Mucosa of descending colon (tissue), 3 donors: Measurements from ENCODE around the gene KCTD16. TPM values are rescaled to one million over a fixed set of nuclear protein-coding genes. Genes with fewer than 3 reads are reported as not detected.

Experiments used
- ATAC-seq: fragments of 200-7000 bp; cut with Tn5 transposase; one replicate; pipeline ENCODE4 v1.9.1; 2020; ENCODE audit warnings: mild to moderate bottlenecking, moderate library complexity
- DNase-seq, 3 donors: peaks; one replicate each; pipeline ENCODE4 v3.0.0-alpha.2; 2020
- H3K36me3 ChIP-seq: fragments of 200-600 bp; one replicate; pipeline ENCODE4 v1.8.0; 2021; ENCODE audit warnings: low read depth, mild to moderate bottlenecking
- H3K4me1 ChIP-seq: fragments of 200-600 bp; one replicate; pipeline ENCODE4 v1.8.0; 2021; ENCODE audit warnings: low read depth, mild to moderate bottlenecking
- H3K4me3 ChIP-seq: fragments of 200-600 bp; one replicate; pipeline ENCODE4 v1.8.0; 2021; ENCODE audit warnings: mild to moderate bottlenecking
- H3K9me3 ChIP-seq: fragments of 200-600 bp; one replicate; pipeline ENCODE4 v1.8.0; 2021; ENCODE audit warnings: mild to moderate bottlenecking
- intact Hi-C, 2 donors: fragments of 100-400 bp; cut with DNase I in 1 of 2; cut with micrococcal nuclease in 1 of 2; formaldehyde crosslinking; loops; one replicate each; pipeline versions ENCODE4 v1.11.0 to v1.11.1; 2022; cut with DNase I, micrococcal nuclease
- total RNA-seq, 3 donors: library from RNA; stranded (reverse); fragmentation: NEBNext Ultra II Directional in 2 of 3; extraction: Animal tissue kit (Norgen Biotek cat#: 25700) in 2 of 3; gene quantifications; one replicate each; pipeline versions ENCODE4 v1.2.1 to v1.2.4, GENCODE V29; 2021 to 2023
- TF ChIP-seq, protein P1 (sequence below): fragments of 200-600 bp; IDR thresholded peaks from one replicate; pipeline ENCODE4 v1.8.0; 2022; ENCODE audit warnings: antibody characterized with exemption, mild to moderate bottlenecking
- donor health status: DM: no; HTN: no; CAD: no; lungs with moderate emphysema.
- donor health status: DM: no; HTN: no; CAD: no.
- donor health status: DM: no; HTN: yes; CAD: no.

KCTD16 gene
- total RNA-seq, 3 donors from 2014 or later: 0.07 to 0.22 (median 0.12) TPM

DNA sequence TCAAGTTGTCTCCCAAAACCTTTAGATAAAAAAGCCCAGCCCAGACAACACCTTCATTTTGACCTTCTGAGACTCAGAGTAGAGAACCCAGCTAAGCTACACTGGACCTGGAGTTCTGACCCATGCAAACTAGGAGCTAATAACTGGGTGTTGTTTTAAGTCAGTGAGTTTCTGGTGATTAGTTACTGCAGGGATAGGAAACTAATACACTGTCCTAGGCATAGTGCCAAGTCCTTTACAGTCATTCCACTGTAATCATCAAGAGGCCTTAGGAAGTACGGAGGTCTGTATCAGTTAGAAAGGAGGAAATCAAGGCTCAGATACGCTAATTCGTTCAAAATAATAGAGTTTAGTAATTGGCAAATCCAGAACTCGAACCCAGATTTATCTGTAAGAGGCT is 197.9 kb downstream of the KCTD16 start:
- intact Hi-C loops: no loop called here
- Histone ChIP-seq H3K4me3 (no peak overlapping the region), H3K4me1 (no peaks in the 10 kb centered on the region), H3K9me3 (no peaks in the 10 kb centered on the region), H3K36me3 (no peaks in the 10 kb centered on the region)
- DNase-seq (no peak), ATAC-seq (no peak)
- TF ChIP-seq, protein P1, sequence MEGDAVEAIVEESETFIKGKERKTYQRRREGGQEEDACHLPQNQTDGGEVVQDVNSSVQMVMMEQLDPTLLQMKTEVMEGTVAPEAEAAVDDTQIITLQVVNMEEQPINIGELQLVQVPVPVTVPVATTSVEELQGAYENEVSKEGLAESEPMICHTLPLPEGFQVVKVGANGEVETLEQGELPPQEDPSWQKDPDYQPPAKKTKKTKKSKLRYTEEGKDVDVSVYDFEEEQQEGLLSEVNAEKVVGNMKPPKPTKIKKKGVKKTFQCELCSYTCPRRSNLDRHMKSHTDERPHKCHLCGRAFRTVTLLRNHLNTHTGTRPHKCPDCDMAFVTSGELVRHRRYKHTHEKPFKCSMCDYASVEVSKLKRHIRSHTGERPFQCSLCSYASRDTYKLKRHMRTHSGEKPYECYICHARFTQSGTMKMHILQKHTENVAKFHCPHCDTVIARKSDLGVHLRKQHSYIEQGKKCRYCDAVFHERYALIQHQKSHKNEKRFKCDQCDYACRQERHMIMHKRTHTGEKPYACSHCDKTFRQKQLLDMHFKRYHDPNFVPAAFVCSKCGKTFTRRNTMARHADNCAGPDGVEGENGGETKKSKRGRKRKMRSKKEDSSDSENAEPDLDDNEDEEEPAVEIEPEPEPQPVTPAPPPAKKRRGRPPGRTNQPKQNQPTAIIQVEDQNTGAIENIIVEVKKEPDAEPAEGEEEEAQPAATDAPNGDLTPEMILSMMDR: no peak

GRCh38 chr5:144369006-144369405 is 198.3 kb downstream of the KCTD16 start:
- DNase-seq: no peak
- Histone ChIP-seq H3K4me3 (no peak overlapping the region), H3K36me3 (no peaks in the 10 kb centered on the region), H3K4me1 (no peaks in the 10 kb centered on the region), H3K9me3 (no peaks in the 10 kb centered on the region)
- ATAC-seq: no peak
- TF ChIP-seq, protein P1: no peak
- intact Hi-C loops: no loop called here

GRCh38 chr5:144370273-144370672 is 199.6 kb downstream of the KCTD16 start:
- Histone ChIP-seq H3K9me3 (no peaks in the 10 kb centered on the region), H3K4me1 (no peaks in the 10 kb centered on the region), H3K36me3 (no peaks in the 10 kb centered on the region), H3K4me3 (no peak overlapping the region)
- TF ChIP-seq, protein P1: no peak
- peak; percentile 22 for ATAC-seq
- intact Hi-C loops: no loop called here
- no peak for DNase-seq

DNA sequence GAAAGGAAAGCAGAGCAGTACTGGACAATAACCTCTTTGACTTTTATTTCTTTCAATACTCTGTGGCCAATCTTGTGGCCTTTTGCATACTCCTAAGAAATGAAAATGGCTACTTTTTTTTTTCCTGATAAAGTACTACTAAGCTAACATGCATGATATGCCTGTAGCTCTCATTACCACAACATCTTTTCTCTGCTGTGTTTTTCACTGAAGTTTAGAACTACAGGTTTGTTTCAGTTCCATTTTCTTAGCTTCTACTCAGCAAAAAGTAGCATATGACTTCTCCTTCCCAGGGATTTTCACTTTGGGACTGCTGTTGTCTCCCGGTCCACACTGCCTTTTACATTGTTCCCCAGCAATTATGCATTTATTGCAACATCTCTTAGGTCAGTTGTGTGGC is 204.0 kb downstream of the KCTD16 start:
- intact Hi-C loops: no loop called here
- ATAC-seq: no peak
- DNase-seq: no peak
- Histone ChIP-seq H3K9me3 (no peaks in the 10 kb centered on the region), H3K4me3 (no peak overlapping the region), H3K4me1 (no peaks in the 10 kb centered on the region), H3K36me3 (no peaks in the 10 kb centered on the region)
- TF ChIP-seq, protein P1: no peak

- TF ChIP-seq, protein P1: no peak
These were observed 206.5 kb downstream of the KCTD16 start for GRCh38 chr5:144377207-144377606.

GRCh38 chr5:144378681-144379080 is 208.0 kb downstream of the KCTD16 start:
- intact Hi-C loops: no loop called here
- Histone ChIP-seq H3K9me3 (peaks cover 3% of the 10 kb centered on the region), H3K36me3 (no peaks in the 10 kb centered on the region), H3K4me1 (no peaks in the 10 kb centered on the region), H3K4me3 (no peak overlapping the region)
- TF ChIP-seq, protein P1: no peak
- no peak for ATAC-seq
- DNase-seq: no peak

More at GRCh38 chr5:144377207-144377606, 206.5 kb downstream of the KCTD16 start:
- no peak for DNase-seq
- H3K36me3 ChIP-seq: no peaks in the 10 kb centered on the region
- H3K4me1 ChIP-seq: no peaks in the 10 kb centered on the region
- H3K9me3 ChIP-seq: peaks cover 3% of the 10 kb centered on the region
- no peak for ATAC-seq
- no peak overlapping the region for H3K4me3 ChIP-seq
- intact Hi-C loops: no loop called here
